Chondrocyte (in vitro differentiated cells): ENCODE data around the gene NUDT22. TPM values are rescaled to one million over a fixed set of nuclear protein-coding genes. Genes with fewer than 3 reads are reported as not detected.

Experiments used
- DNase-seq: peaks from one replicate; pipeline ENCODE4 v3.0.0; 2021; ENCODE audit warnings: mixed read lengths, low spot score
- H3K27ac Mint-ChIP-seq: one replicate; pipeline ENCODE4 v1.8.0; 2021; ENCODE audit warnings: mild to moderate bottlenecking, moderate library complexity, mixed read lengths; ENCODE audit not compliant: unreplicated experiment
- H3K27me3 Mint-ChIP-seq: 2 replicates; pipeline ENCODE4 v1.8.0; 2021; ENCODE audit warnings: low read depth, mixed read lengths
- H3K36me3 Mint-ChIP-seq: 2 replicates; pipeline ENCODE4 v1.8.0; 2021; ENCODE audit warnings: low read depth, mixed read lengths
- H3K4me1 Mint-ChIP-seq: 2 replicates; pipeline ENCODE4 v1.8.0; 2021; ENCODE audit warnings: low read depth, mild to moderate bottlenecking, mixed read lengths
- H3K4me3 Mint-ChIP-seq: one replicate; pipeline ENCODE4 v1.8.0; 2021; ENCODE audit warnings: mild to moderate bottlenecking, moderate library complexity, mixed read lengths; ENCODE audit not compliant: unreplicated experiment
- H3K9me3 Mint-ChIP-seq: 2 replicates; pipeline ENCODE4 v1.8.0; 2021; ENCODE audit warnings: low read depth, mixed read lengths
- total RNA-seq: library from RNA; stranded (reverse); gene quantifications from 3 replicates; pipeline ENCODE4 v1.2.1, GENCODE V29; 2021
- TF ChIP-seq, protein P1 (sequence below): fragments of 200-600 bp; sonication (generic); IDR thresholded peaks from 2 replicates; pipeline ENCODE4 v1.5.0; 2021; ENCODE audit warnings: antibody characterized with exemption, mild to moderate bottlenecking, moderate library complexity

NUDT22 gene
- total RNA-seq, 1 donor from 2014 or later, result 42.1 TPM

DNA sequence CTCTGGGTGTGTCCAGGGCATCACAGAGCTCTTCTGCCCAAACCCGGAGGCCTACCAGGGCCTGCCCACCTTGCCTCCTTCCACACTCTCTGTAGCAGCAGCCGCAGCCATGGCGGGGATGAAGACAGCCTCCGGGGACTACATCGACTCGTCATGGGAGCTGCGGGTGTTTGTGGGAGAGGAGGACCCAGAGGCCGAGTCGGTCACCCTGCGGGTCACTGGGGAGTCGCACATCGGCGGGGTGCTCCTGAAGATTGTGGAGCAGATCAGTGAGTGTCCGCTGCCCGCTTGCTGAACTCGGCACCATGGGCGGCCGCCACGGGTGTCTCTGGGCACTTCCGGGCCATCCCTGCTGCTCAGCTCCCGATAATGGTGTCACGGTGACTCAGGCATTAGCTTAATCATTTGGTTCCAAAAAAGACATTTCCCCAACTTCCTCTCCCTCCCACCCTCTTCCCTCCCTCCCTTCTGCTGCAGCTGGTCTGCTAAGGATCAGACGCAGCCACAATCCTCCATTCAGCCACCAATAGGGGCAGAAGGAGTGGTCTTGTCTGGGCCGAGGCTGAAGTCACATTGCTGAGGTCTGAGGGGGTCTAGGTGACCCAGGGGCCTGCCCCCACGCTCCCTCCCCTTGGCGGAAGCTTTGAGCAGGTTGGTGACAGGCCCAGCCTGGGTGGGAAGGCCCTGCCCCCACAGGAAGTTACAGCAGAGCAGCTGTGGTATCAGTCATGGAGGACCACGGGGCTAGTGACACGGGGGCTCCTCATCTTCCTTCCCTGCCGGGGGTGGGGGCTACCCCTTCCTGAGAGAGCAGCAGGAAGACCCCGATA is 18.6 kb upstream of the NUDT22 start:
- no peak for DNase-seq
- Mint-ChIP-seq H3K27ac (peak overlapping the region; percentile 84), H3K4me3 (peak overlapping the region; percentile 31), H3K4me1 (peaks cover 20% of the 10 kb centered on the region), H3K27me3 (no peaks in the 10 kb centered on the region), H3K36me3 (peaks cover 21% of the 10 kb centered on the region), H3K9me3 (no peaks in the 10 kb centered on the region)
- TF ChIP-seq, protein P1, sequence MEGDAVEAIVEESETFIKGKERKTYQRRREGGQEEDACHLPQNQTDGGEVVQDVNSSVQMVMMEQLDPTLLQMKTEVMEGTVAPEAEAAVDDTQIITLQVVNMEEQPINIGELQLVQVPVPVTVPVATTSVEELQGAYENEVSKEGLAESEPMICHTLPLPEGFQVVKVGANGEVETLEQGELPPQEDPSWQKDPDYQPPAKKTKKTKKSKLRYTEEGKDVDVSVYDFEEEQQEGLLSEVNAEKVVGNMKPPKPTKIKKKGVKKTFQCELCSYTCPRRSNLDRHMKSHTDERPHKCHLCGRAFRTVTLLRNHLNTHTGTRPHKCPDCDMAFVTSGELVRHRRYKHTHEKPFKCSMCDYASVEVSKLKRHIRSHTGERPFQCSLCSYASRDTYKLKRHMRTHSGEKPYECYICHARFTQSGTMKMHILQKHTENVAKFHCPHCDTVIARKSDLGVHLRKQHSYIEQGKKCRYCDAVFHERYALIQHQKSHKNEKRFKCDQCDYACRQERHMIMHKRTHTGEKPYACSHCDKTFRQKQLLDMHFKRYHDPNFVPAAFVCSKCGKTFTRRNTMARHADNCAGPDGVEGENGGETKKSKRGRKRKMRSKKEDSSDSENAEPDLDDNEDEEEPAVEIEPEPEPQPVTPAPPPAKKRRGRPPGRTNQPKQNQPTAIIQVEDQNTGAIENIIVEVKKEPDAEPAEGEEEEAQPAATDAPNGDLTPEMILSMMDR, result no peak

DNA sequence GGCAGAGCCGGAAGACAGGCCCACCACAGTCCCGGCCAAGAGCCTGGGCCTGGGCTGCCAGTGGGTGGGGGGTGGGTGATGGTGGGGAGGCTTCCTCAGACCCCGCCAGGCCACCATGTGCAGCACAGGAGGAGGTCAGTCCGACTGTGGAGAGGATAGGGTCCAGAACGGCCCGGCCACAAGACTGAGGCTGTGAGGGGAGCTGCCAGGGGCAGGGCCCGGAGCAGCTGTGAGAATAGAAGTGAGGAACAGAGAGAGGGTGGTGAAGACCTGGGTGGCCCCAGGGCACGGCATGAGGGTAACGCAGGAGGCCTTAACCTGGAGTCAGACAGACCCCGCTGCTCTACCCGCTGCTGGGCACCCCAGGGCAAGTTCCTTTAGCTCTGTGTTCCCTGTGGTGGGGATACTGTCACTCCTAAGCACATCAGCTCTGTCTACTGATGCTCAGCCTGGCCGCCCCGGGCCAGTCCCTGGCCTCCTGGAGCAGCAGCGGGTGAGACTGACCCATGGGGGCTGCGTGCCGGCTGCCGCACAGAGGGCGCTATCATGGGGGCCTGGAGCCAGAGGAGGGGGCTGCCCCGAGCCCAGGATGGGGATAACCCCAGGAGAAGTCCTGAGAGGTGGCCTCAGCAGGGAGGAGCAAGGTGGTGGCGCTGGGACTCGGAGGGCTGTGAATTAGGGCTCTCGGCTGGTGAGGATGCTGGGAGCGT is 17.8 kb upstream of the NUDT22 start:
- Mint-ChIP-seq H3K27ac (peak overlapping the region; percentile 84), H3K9me3 (no peaks in the 10 kb centered on the region), H3K4me3 (no peak overlapping the region), H3K27me3 (no peaks in the 10 kb centered on the region), H3K4me1 (peaks cover 20% of the 10 kb centered on the region), H3K36me3 (peaks cover 15% of the 10 kb centered on the region)
- DNase-seq, result no peak
- TF ChIP-seq, protein P1, result no peak

DNA sequence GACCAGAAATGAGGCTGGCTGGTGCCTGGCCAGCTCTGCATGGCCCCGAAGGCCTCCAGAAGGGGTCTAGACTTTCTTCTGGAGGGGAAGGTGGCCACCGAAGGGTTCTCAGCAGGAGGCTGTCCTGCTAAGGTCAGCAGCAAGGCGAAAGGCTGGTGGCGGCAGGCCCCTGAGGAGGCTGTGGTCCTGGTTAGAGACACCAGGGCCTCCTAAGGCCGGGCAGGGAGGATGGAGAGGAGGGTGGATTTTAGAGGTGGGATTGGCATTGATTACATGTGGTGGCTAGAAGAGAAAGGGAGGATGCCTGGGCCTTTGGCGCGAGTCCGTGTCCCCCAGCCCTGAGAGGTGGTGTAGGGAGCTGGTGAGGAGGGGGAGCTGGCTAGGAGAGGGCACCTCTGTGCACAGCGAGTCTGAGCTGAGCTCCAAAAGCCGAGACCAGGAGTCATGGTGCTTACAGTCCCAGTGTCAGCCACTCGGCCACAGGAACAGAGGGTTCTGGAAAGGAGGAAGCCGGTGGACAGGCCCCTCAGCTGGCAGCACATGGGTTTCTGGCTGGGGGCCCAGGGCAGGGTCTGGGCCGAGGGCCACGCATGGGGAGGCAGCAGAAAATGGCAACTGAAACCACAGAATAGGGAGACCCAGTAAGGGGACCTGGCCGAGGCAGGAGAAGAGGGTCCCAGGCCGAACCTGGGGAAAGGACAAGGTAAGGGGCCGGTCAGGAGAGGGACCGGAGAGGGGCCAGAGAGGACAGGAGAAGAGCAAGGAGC is 17.1 kb upstream of the NUDT22 start:
- H3K27ac Mint-ChIP-seq, result no peak overlapping the region
- TF ChIP-seq, protein P1, result no peak
- H3K4me1 Mint-ChIP-seq, result peaks cover 19% of the 10 kb centered on the region
- H3K27me3 Mint-ChIP-seq, result no peaks in the 10 kb centered on the region
- no peak for DNase-seq
- H3K9me3 Mint-ChIP-seq, result no peaks in the 10 kb centered on the region
- peaks cover 10% of the 10 kb centered on the region for H3K36me3 Mint-ChIP-seq
- no peak overlapping the region for H3K4me3 Mint-ChIP-seq

DNA sequence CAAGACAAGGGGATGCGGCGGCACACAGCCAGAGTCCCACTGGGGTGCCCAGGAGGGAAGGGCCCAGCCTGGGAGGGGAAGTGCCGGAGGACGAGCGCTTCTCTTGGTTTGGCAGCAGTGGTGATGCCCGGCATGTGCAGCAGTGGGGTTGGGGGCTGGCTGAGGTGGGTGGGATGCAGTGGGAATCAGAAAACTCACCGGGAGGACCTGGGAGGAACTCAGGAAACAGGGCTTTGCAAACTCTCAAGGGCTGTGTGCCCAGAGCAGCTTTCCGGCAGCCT is 16.6 kb upstream of the NUDT22 start:
- TF ChIP-seq, protein P1, result no peak
- Mint-ChIP-seq H3K27me3 (no peaks in the 10 kb centered on the region), H3K9me3 (no peaks in the 10 kb centered on the region), H3K4me3 (no peak overlapping the region), H3K4me1 (peaks cover 13% of the 10 kb centered on the region), H3K36me3 (peaks cover 6% of the 10 kb centered on the region), H3K27ac (no peak overlapping the region)
- no peak for DNase-seq

DNA sequence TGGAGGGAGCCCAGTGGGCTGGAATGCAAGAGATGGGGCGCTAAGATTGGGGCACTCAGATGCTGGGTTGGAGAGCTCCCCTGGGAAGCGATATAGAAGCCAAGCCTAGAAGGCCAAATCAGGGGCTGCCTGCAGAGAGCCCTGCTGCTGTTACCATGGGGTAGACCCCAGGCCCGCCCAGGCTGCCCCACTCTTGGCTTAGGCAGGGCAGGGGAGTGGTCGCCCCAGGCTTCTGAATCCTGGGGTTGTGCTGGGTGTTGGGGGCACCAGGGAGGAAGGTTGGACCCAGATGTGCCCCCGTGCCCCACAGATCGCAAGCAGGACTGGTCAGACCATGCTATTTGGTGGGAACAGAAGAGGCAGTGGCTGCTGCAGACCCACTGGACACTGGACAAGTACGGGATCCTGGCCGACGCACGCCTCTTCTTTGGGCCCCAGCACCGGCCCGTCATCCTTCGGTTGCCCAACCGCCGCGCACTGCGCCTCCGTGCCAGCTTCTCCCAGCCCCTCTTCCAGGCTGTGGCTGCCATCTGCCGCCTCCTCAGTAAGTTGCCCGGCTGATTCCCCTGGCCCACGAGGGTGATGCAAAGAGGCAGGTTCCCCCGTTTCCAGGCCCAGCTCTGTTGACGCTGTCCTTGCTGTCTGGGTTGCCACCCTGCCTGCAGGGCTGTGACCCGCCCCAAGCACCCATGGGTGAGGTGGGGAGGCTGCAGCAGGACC is 15.6 kb upstream of the NUDT22 start:
- TF ChIP-seq, protein P1, result no peak
- H3K9me3 Mint-ChIP-seq, result no peaks in the 10 kb centered on the region

More for the DNA sequence above, 15.6 kb upstream of the NUDT22 start:
- peaks cover 11% of the 10 kb centered on the region for H3K4me1 Mint-ChIP-seq
- no peak for DNase-seq
- H3K27ac Mint-ChIP-seq, result no peak overlapping the region
- H3K27me3 Mint-ChIP-seq, result no peaks in the 10 kb centered on the region
- H3K4me3 Mint-ChIP-seq, result no peak overlapping the region
- peaks cover 3% of the 10 kb centered on the region for H3K36me3 Mint-ChIP-seq
